DOHH2 (cell line): ENCODE data around the gene ALDH1A3.

Experiments used
- EZH2phosphoT487 ChIP-seq: fragments of 200-600 bp; sonication (generic); IDR thresholded peaks from 2 replicates; pipeline ENCODE4 v1.6.1; 2017; ENCODE audit warnings: borderline replicate concordance, mild to moderate bottlenecking, antibody characterized with exemption, low read length, moderate library complexity, mixed read lengths
- TF ChIP-seq, protein P1 (sequence below): fragments of 200-600 bp; sonication (generic); IDR thresholded peaks from one replicate; pipeline ENCODE4 v1.5.1; 2014; ENCODE audit warnings: antibody characterized with exemption, mild to moderate bottlenecking, low read depth, low read length; ENCODE audit not compliant: poor library complexity, severe bottlenecking

DNA sequence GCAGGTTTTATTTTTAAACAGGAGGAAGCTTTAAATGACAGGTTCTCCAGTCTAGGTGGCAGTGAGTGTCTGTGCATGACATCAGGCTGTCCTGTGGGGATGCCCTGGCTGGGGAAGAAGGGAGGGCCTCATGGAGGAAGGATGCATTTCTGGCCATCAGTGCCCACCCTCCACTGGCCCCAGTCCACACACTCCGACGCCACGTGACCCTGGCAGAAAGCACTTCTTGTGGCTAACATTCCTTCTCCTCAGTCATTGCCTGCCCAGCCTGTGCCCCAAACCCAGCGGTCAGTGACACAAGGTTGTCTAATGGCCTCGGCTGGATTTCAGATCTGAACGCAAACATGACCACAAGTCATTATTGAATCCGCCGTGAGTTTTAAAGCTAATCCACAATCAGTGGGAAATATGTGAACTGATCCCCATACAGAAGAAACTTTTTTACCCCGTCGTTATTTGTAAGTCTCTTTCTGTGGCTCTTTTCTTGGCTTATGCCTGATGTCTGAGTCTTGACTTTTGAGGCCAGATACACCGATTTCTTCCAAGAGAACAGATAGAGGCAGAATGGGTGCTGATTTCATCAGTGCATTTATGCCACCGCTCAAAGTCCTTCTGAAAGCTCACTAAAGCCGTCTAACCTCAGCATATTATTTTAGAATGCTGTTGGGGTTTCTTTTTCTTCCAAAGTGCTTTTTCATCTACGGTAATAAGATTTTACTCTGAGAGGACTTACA lies 22.2 kb downstream of the ALDH1A3 start:
- TF ChIP-seq, protein P1, sequence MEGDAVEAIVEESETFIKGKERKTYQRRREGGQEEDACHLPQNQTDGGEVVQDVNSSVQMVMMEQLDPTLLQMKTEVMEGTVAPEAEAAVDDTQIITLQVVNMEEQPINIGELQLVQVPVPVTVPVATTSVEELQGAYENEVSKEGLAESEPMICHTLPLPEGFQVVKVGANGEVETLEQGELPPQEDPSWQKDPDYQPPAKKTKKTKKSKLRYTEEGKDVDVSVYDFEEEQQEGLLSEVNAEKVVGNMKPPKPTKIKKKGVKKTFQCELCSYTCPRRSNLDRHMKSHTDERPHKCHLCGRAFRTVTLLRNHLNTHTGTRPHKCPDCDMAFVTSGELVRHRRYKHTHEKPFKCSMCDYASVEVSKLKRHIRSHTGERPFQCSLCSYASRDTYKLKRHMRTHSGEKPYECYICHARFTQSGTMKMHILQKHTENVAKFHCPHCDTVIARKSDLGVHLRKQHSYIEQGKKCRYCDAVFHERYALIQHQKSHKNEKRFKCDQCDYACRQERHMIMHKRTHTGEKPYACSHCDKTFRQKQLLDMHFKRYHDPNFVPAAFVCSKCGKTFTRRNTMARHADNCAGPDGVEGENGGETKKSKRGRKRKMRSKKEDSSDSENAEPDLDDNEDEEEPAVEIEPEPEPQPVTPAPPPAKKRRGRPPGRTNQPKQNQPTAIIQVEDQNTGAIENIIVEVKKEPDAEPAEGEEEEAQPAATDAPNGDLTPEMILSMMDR = no peak
- no peak for TF ChIP-seq EZH2phosphoT487
